IPS-18a (cell line): ENCODE results near the gene KMT2C.

Experiments used
- H3K27ac ChIP-seq: one replicate; pipeline ENCODE4 v1.5.1; 2013; ENCODE audit warnings: low read length
- H3K27me3 ChIP-seq: one replicate; pipeline ENCODE4 v1.6.1; 2013; ENCODE audit warnings: mild to moderate bottlenecking, low read length; ENCODE audit not compliant: control insufficient read depth, insufficient read depth
- H3K36me3 ChIP-seq: one replicate; pipeline ENCODE4 v1.6.1; 2013; ENCODE audit warnings: low read depth, low read length; ENCODE audit not compliant: control insufficient read depth
- H3K4me1 ChIP-seq: one replicate; pipeline ENCODE4 v1.6.1; 2013; ENCODE audit warnings: low read depth, low read length; ENCODE audit not compliant: control insufficient read depth
- H3K4me3 ChIP-seq: one replicate; pipeline ENCODE4 v1.5.1; 2013; ENCODE audit warnings: low read length
- H3K9ac ChIP-seq: one replicate; pipeline ENCODE4 v1.6.1; 2013; ENCODE audit warnings: mild to moderate bottlenecking, low read length, moderate library complexity
- H3K9me3 ChIP-seq: one replicate; pipeline ENCODE4 v1.6.1; 2013; ENCODE audit warnings: low read depth, low read length; ENCODE audit not compliant: control insufficient read depth

KMT2C gene

GRCh38 chr7:152142976-152143595, 292.7 kb downstream of the KMT2C start:
- Histone ChIP-seq H3K4me3 (no peak overlapping the region), H3K4me1 (no peaks in the 10 kb centered on the region), H3K27ac (no peak overlapping the region), H3K9me3 (no peaks in the 10 kb centered on the region), H3K27me3 (no peaks in the 10 kb centered on the region), H3K36me3 (peaks cover 48% of the 10 kb centered on the region), H3K9ac (no peak overlapping the region)

- no peak overlapping the region for H3K4me3 ChIP-seq
These were observed 295.2 kb downstream of the KMT2C start for GRCh38 chr7:152140560-152140959.

GRCh38 chr7:152140067-152140466, 295.7 kb downstream of the KMT2C start:
- peaks cover 33% of the 10 kb centered on the region for H3K36me3 ChIP-seq
- H3K4me3 ChIP-seq = no peak overlapping the region
- H3K9me3 ChIP-seq = no peaks in the 10 kb centered on the region
- no peak overlapping the region for H3K27ac ChIP-seq
- H3K27me3 ChIP-seq = no peaks in the 10 kb centered on the region
- H3K4me1 ChIP-seq = no peaks in the 10 kb centered on the region
- H3K9ac ChIP-seq = no peak overlapping the region

More at GRCh38 chr7:152140560-152140959, 295.2 kb downstream of the KMT2C start:
- Histone ChIP-seq H3K4me1 (no peaks in the 10 kb centered on the region), H3K9ac (no peak overlapping the region), H3K36me3 (peaks cover 38% of the 10 kb centered on the region), H3K9me3 (no peaks in the 10 kb centered on the region), H3K27ac (no peak overlapping the region), H3K27me3 (no peaks in the 10 kb centered on the region)

GRCh38 chr7:152137476-152138025, 298.3 kb downstream of the KMT2C start:
- H3K36me3 ChIP-seq = peaks cover 25% of the 10 kb centered on the region
- H3K9ac ChIP-seq = no peak overlapping the region
- H3K27me3 ChIP-seq = no peaks in the 10 kb centered on the region
- H3K4me1 ChIP-seq = no peaks in the 10 kb centered on the region
- H3K27ac ChIP-seq = no peak overlapping the region
- H3K9me3 ChIP-seq = no peaks in the 10 kb centered on the region
- no peak overlapping the region for H3K4me3 ChIP-seq

GRCh38 chr7:152136686-152137085, 299.1 kb downstream of the KMT2C start:
- Histone ChIP-seq H3K36me3 (peaks cover 25% of the 10 kb centered on the region), H3K4me3 (no peak overlapping the region), H3K9ac (no peak overlapping the region), H3K4me1 (no peaks in the 10 kb centered on the region), H3K9me3 (no peaks in the 10 kb centered on the region), H3K27ac (no peak overlapping the region), H3K27me3 (no peaks in the 10 kb centered on the region)

- Histone ChIP-seq H3K9me3 (no peaks in the 10 kb centered on the region), H3K36me3 (peaks cover 19% of the 10 kb centered on the region), H3K27ac (no peak overlapping the region), H3K4me3 (no peak overlapping the region), H3K4me1 (no peaks in the 10 kb centered on the region), H3K27me3 (no peaks in the 10 kb centered on the region), H3K9ac (no peak overlapping the region)
These were observed 302.0 kb downstream of the KMT2C start for GRCh38 chr7:152133804-152134203.

- H3K4me3 ChIP-seq = no peak overlapping the region
- no peak overlapping the region for H3K27ac ChIP-seq
- H3K36me3 ChIP-seq = peaks cover 9% of the 10 kb centered on the region
- H3K9ac ChIP-seq = no peak overlapping the region
- H3K4me1 ChIP-seq = no peaks in the 10 kb centered on the region
- H3K27me3 ChIP-seq = no peaks in the 10 kb centered on the region
- no peaks in the 10 kb centered on the region for H3K9me3 ChIP-seq
These were observed 303.0 kb downstream of the KMT2C start for GRCh38 chr7:152132812-152133211.

- Histone ChIP-seq H3K4me3 (no peak overlapping the region), H3K4me1 (no peaks in the 10 kb centered on the region), H3K36me3 (peaks cover 7% of the 10 kb centered on the region), H3K9ac (no peak overlapping the region), H3K27me3 (no peaks in the 10 kb centered on the region), H3K9me3 (no peaks in the 10 kb centered on the region), H3K27ac (no peak overlapping the region)
These were observed 303.8 kb downstream of the KMT2C start for GRCh38 chr7:152131981-152132494.

GRCh38 chr7:152130658-152131590, 304.9 kb downstream of the KMT2C start:
- Histone ChIP-seq H3K27me3 (no peaks in the 10 kb centered on the region), H3K36me3 (peaks cover 7% of the 10 kb centered on the region)

GRCh38 chr7:152129682-152130081, 306.1 kb downstream of the KMT2C start:
- Histone ChIP-seq H3K4me3 (no peak overlapping the region), H3K36me3 (peaks cover 7% of the 10 kb centered on the region), H3K4me1 (no peaks in the 10 kb centered on the region), H3K27me3 (no peaks in the 10 kb centered on the region), H3K9me3 (no peaks in the 10 kb centered on the region), H3K9ac (no peak overlapping the region), H3K27ac (no peak overlapping the region)

More at GRCh38 chr7:152130658-152131590, 304.9 kb downstream of the KMT2C start:
- Histone ChIP-seq H3K4me3 (no peak overlapping the region), H3K9ac (no peak overlapping the region), H3K4me1 (no peaks in the 10 kb centered on the region), H3K27ac (no peak overlapping the region), H3K9me3 (no peaks in the 10 kb centered on the region)

- no peaks in the 10 kb centered on the region for H3K9me3 ChIP-seq
- peaks cover 10% of the 10 kb centered on the region for H3K36me3 ChIP-seq
- H3K4me3 ChIP-seq = no peak overlapping the region
- no peak overlapping the region for H3K9ac ChIP-seq
- no peaks in the 10 kb centered on the region for H3K27me3 ChIP-seq
- no peak overlapping the region for H3K27ac ChIP-seq
- no peaks in the 10 kb centered on the region for H3K4me1 ChIP-seq
These were observed 306.9 kb downstream of the KMT2C start for GRCh38 chr7:152128741-152129461.
